ENCODE results near the gene PYCR2.

- TF ChIP-seq CTCF (IDR thresholded peaks at IDR 0.05 in 4 of 5, conservative IDR thresholded peaks at IDR 0.05 in 1 of 5) (no peak), POLR2A (IDR thresholded peaks at IDR 0.05) (no peak)
Observed at GRCh38 chr1:225875044-225875815, 48.8 kb downstream of the PYCR2 start.
